Upper lobe of left lung (tissue), 6 donors: ENCODE measurements around the gene RBFOX2. TPM values are rescaled to one million over a fixed set of nuclear protein-coding genes. Genes with fewer than 3 reads are reported as not detected.

Experiments used
- ATAC-seq, 2 donors: fragments of 200-7000 bp; cut with Tn5 transposase; one replicate each; pipeline ENCODE4 v1.9.1; 2022; ENCODE audit warnings: mild to moderate bottlenecking in 2 of 2, moderate library complexity in 2 of 2; ENCODE audit not compliant: low FRiP score in 2 of 2
- DNase-seq, 2 donors: peaks; one replicate each; pipeline ENCODE4 v3.0.0-alpha.2; 2019 to 2020
- H3K27ac ChIP-seq, 4 donors: fragments of 200-600 bp; sonication (generic); one replicate each; pipeline ENCODE4 v1.5.1; 2016 to 2019
- H3K27me3 ChIP-seq, 4 donors: fragments of 200-600 bp; sonication (generic); one replicate each; pipeline ENCODE4 v1.5.1; 2017 to 2019
- H3K36me3 ChIP-seq, 4 donors: fragments of 200-600 bp; sonication (generic); one replicate each; pipeline ENCODE4 v1.5.1; 2016 to 2019
- H3K4me1 ChIP-seq, 4 donors: fragments of 200-600 bp; sonication (generic); one replicate each; pipeline ENCODE4 v1.5.1; 2018 to 2019
- H3K4me3 ChIP-seq, 4 donors: fragments of 200-600 bp; sonication (generic); one replicate each; pipeline ENCODE4 v1.5.1; 2017 to 2019; ENCODE audit warnings: mild to moderate bottlenecking in 2 of 4, moderate library complexity in 1 of 4
- H3K9me3 ChIP-seq, 4 donors: fragments of 200-600 bp; sonication (generic); one replicate each; pipeline ENCODE4 v1.5.1; 2018 to 2019
- EP300 ChIP-seq, 4 donors: sonication (generic); formaldehyde crosslinking; IDR thresholded peaks; one replicate each; pipeline ENCODE4 v1.5.1; 2017; ENCODE audit warnings: antibody characterized with exemption in 4 of 4, control low read depth in 2 of 4
- POLR2A ChIP-seq, 4 donors: fragments of 450-650 bp; IDR thresholded peaks; one replicate each; pipeline ENCODE4 v1.5.1; 2016 to 2017; ENCODE audit warnings: antibody characterized with exemption in 4 of 4, mild to moderate bottlenecking in 2 of 4
- POLR2AphosphoS5 ChIP-seq, 2 donors: sonication (generic); formaldehyde crosslinking; IDR thresholded peaks; one replicate each; pipeline ENCODE4 v1.5.1; 2017; ENCODE audit warnings: antibody characterized with exemption in 2 of 2
- WGBS, 2 donors: methylation state at CpG; one replicate each; pipeline ENCODE4 v1.1.5; 2017 to 2018; 5-methylcytosine and 5-hydroxymethylcytosine counted together
- total RNA-seq, 6 donors: library from RNA; depleted of rRNA in 4 of 6; stranded (reverse); fragments of >200 nt in 4 of 6; gene quantifications; one replicate each; pipeline versions ENCODE4 v1.1.0 to v1.2.1, GENCODE V29; 2016 to 2021
- TF ChIP-seq, protein P1 (sequence below), 6 experiments: fragments of 450-650 bp in 4 of 6; fragments of 200-600 bp in 2 of 6; sonication (generic) in 2 of 6; IDR thresholded peaks; one replicate each; pipeline ENCODE4 v1.5.1; 2016 to 2019; ENCODE audit warnings: antibody characterized with exemption in 6 of 6
- donor health status: DM: no; HTN: no; CAD: no; lungs with moderate emphysema.
- donor health status: DM: no; HTN: yes; CAD: no; lungs with severe emphysema.

The RBFOX2 gene
- total RNA-seq, 6 donors from 2014 or later: 47.8 to 86.4 (median 54.5) TPM

DNA sequence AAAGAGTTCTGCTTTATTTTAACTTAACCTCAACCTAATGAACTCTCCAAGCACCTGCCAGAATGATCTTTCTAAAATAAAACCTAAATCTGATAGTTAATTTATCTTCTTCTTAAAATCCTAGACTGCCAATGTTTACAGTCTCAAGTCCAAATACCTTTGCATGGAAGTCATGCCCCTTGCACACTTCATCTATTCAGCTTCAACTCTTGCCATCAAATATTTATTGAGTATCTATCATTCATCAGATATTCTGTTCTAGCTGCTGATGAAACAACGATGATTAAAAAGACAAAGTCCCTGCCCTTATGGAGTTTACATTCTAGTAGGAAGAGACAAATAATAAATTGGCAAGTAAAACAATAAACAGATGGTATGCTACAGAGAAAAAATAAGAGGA is 209.2 kb downstream of the RBFOX2 start:
- ATAC-seq (no peak), DNase-seq (no peak)
- H3K4me1 ChIP-seq: peaks cover 0 to 9% (median 4%) of the 10 kb centered on the region in 4 donors
- no peaks in the 10 kb centered on the region for H3K36me3 ChIP-seq
- no peaks in the 10 kb centered on the region for H3K27me3 ChIP-seq
- no peak for TF ChIP-seq EP300 (IDR thresholded peaks at IDR 0.05)
- TF ChIP-seq POLR2AphosphoS5 (IDR thresholded peaks at IDR 0.05): no peak
- TF ChIP-seq, protein P1, sequence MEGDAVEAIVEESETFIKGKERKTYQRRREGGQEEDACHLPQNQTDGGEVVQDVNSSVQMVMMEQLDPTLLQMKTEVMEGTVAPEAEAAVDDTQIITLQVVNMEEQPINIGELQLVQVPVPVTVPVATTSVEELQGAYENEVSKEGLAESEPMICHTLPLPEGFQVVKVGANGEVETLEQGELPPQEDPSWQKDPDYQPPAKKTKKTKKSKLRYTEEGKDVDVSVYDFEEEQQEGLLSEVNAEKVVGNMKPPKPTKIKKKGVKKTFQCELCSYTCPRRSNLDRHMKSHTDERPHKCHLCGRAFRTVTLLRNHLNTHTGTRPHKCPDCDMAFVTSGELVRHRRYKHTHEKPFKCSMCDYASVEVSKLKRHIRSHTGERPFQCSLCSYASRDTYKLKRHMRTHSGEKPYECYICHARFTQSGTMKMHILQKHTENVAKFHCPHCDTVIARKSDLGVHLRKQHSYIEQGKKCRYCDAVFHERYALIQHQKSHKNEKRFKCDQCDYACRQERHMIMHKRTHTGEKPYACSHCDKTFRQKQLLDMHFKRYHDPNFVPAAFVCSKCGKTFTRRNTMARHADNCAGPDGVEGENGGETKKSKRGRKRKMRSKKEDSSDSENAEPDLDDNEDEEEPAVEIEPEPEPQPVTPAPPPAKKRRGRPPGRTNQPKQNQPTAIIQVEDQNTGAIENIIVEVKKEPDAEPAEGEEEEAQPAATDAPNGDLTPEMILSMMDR (IDR thresholded peaks at IDR 0.05): no peak
- no peak for TF ChIP-seq POLR2A (IDR thresholded peaks at IDR 0.05)
- H3K27ac ChIP-seq: no peak overlapping the region
- WGBS, 2 donors: 64 to 70% methylated on average over 1 of the region's 1 CpG
- no peaks in the 10 kb centered on the region for H3K9me3 ChIP-seq
- no peak overlapping the region for H3K4me3 ChIP-seq

DNA sequence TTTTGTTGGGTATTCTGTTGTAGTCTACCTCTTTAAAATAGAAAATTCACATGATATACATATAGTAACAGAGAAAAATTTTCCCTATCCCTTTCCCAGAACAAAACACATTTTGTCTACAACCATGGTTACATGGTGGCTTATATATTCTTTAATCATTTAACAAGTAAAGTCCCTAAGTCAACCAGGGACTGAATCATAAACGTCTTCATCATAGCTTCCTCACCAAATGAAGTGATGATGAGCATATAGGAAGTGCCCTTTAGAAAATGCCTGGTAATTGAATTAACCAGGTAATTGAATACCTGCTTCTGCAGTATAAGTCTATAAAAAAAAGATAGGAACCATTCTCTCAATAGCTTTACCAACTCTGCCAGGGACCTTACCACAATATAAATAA is 209.7 kb downstream of the RBFOX2 start:
- no peak for TF ChIP-seq EP300 (IDR thresholded peaks at IDR 0.05)
- peaks cover 0 to 9% (median 4%) of the 10 kb centered on the region in 4 donors for H3K4me1 ChIP-seq
- no peak overlapping the region for H3K4me3 ChIP-seq
- 52 to 58% methylated on average over 1 of the region's 1 CpG for WGBS, 2 donors
- no peaks in the 10 kb centered on the region for H3K27me3 ChIP-seq
- no peaks in the 10 kb centered on the region for H3K36me3 ChIP-seq
- DNase-seq: no peak
- no peaks in the 10 kb centered on the region for H3K9me3 ChIP-seq
- no peak for ATAC-seq
- H3K27ac ChIP-seq: no peak overlapping the region

DNA sequence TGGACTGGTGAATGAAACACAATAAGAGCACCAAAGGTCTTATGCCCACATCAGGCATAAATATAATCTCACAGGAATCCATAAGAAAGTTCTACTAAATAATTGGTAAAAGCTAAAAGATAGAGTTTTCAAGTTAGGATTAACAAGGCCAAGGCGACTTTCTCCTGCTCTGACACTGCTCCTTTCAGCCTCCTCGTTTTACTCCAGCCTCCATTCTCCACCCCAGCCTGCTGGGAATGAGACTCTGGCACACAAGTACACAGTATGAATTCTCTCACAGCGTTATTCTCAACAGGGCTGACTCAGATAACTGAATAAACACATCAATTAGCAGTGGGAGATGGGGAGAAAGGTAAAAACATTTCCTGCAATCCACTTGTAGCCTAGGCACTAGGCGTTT is 216.0 kb downstream of the RBFOX2 start:
- ATAC-seq: no peak
- TF ChIP-seq, protein P1 (IDR thresholded peaks at IDR 0.05): no peak
- no peak overlapping the region for H3K27ac ChIP-seq
- no peak for DNase-seq
- no peaks in the 10 kb centered on the region for H3K9me3 ChIP-seq
- H3K36me3 ChIP-seq: peaks cover 0 to 21% (median 3%) of the 10 kb centered on the region in 4 donors
- no peak overlapping the region for H3K4me3 ChIP-seq
- H3K4me1 ChIP-seq: peaks cover 0 to 5% (median under 1%) of the 10 kb centered on the region in 4 donors
- no peaks in the 10 kb centered on the region for H3K27me3 ChIP-seq
- 73 to 77% methylated on average over 4 of the region's 4 CpGs for WGBS, 2 donors

DNA sequence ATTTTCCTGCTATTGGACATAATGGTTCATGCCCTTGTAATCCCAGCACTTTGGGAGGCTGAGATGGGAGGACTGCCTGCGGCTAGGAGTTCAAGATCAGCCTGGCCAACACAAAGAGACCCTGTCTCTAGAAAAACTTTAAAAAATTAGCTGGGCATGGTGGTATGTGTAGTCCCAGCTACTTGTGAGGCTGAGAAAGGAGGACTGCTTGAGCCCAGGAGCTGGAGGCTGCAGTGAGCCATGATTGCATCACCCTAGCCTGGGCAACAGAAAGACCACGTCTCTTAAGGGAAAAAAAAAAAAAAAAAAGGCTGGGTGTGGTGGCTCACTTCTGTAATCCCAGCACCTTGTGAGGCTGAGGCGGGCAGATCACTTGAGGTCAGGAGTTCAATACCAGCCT is 217.0 kb downstream of the RBFOX2 start:
- H3K4me1 ChIP-seq: peaks cover 0 to 5% (median 0%) of the 10 kb centered on the region in 4 donors
- H3K9me3 ChIP-seq: no peaks in the 10 kb centered on the region
- TF ChIP-seq POLR2A (IDR thresholded peaks at IDR 0.05) (no peak), POLR2AphosphoS5 (IDR thresholded peaks at IDR 0.05) (no peak), EP300 (IDR thresholded peaks at IDR 0.05) (no peak)
- TF ChIP-seq, protein P1 (IDR thresholded peaks at IDR 0.05): no peak
- no peak overlapping the region for H3K27ac ChIP-seq
- no peaks in the 10 kb centered on the region for H3K27me3 ChIP-seq
- DNase-seq (no peak), ATAC-seq (no peak)
- WGBS, 2 donors: 88 to 89% methylated on average over 3 of the region's 3 CpGs
- H3K4me3 ChIP-seq: no peak overlapping the region
- H3K36me3 ChIP-seq: peaks cover 0 to 21% (median 3%) of the 10 kb centered on the region in 4 donors

DNA sequence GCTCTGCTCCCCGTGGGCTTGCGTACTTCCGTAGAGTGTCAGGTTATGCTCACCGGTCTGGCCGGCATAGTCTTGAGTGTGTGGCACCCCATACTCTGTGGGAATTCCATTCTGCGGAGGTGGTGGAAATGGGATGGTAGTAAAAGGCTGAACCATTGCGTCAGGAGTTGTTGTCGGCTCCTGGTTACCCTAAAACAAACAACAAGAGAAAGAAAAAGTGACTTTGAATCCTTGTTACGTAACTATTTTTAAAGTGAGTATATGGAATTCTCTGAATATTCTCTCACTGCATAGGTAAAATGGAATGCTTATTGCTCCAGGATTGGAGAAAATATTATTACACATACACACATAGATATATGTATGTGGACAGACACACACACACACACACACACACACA is 218.8 kb downstream of the RBFOX2 start:
- Histone ChIP-seq H3K4me1 (no peaks in the 10 kb centered on the region), H3K9me3 (no peaks in the 10 kb centered on the region), H3K27me3 (no peaks in the 10 kb centered on the region), H3K27ac (no peak overlapping the region), H3K4me3 (no peak overlapping the region), H3K36me3 (peaks cover 0 to 23% (median 3%) of the 10 kb centered on the region in 4 donors)
- no peak for ATAC-seq
- WGBS, 2 donors: 95 to 96% methylated on average over 9 of the region's 9 CpGs
- TF ChIP-seq POLR2A (IDR thresholded peaks at IDR 0.05): no peak
- TF ChIP-seq EP300 (IDR thresholded peaks at IDR 0.05): no peak
- TF ChIP-seq, protein P1 (IDR thresholded peaks at IDR 0.05): no peak
- TF ChIP-seq POLR2AphosphoS5 (IDR thresholded peaks at IDR 0.05): no peak
- no peak for DNase-seq
